Measurements from ENCODE around the gene PIK3R1.
"Not testable (repeated sequence)": the region's sequence is repeated elsewhere in the genome, so short reads cannot be mapped to it uniquely, and the experiment has no call there.

PIK3R1 gene

DNA sequence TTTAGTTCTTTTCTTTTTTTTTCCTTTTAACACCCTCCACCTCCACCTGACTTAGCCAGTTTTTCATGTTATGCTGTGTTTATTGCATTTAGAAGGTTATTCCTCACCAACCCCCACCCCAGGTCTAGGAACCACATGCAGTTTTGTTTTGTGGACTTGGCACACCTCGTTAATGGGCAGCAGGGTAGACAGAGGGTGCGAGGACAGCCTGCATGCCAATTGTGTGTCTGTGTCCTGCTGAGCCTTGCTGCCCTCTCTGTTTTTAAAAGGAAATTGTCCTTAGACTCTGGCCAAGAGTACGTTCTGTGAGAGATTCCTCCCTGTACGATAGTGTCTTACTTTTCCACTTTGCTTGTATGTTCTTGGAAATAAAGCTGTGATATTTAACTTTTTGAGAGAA, 13.9 kb downstream of the PIK3R1 start:
- no peak for DNase-seq

DNA sequence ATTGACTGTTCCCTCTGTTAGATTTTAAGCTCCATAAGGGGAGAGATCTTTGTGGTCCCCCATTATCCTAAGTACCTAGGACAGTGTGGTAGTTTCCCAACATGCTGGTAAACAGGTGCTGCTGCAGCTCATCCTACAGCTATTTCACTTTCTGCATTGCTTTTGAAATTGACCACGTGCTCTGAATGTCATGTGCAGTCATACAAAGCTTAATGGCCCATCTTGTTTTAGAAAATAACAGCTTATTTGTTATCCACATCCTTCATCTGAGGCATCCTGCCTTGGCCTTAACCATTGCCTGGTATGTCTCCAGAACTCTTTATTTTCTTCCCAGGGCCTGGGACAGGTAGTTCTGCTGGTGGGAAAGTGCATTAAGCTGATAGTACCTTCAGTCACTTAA, 14.7 kb downstream of the PIK3R1 start:
- DNase-seq, result no peak

DNA sequence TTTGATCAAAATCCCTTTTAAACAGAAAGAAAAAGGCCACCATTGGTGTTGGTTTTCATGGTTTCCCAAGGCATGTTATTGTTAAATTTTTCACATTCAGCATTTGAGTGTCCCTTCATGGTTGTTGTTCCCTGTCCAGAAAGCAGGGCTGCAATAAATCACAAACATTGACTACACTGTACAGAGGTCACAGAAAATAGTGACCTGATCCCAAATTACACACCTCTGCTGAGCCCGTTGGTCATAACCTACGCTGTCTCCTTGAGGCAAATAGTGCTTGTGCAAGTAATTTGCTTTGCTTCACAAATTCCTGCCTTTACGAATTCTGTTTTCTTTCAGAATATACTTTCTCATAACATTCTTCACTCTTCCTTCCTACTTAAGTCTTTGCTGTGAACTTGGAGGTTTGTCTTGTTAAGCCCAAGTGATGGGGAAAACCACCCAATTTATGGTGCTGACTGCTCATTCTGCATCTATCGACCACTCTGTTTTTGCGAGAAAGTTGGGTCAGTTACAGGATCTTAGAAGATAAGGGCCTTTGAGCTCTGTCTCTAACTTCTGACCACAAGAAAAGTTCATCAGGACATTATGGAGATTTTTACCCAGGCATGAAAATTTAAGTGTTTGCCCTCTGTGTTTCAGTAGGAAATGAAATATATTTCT, 16.0 kb downstream of the PIK3R1 start:
- no peak for DNase-seq

DNA sequence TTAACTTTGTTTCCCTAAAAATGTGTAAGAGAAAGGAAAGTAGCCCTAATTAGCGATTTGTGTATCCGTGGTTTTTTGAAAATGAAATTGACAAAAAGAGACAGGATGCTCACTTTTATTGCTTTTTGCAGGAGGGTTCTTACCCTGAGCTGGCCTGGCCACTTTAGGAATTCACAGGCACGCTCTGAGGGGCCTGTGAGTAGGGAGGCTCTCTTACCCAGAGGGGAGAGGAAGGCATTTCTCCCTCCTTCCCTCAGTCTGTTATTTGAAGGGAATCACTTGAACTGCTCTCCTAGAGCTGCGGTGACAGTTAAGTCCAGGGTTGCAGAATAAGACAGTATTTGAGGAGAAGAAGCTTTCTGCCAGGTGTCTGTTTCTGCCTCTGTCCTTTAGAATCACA, 16.7 kb downstream of the PIK3R1 start:
- DNase-seq, result no peak

DNA sequence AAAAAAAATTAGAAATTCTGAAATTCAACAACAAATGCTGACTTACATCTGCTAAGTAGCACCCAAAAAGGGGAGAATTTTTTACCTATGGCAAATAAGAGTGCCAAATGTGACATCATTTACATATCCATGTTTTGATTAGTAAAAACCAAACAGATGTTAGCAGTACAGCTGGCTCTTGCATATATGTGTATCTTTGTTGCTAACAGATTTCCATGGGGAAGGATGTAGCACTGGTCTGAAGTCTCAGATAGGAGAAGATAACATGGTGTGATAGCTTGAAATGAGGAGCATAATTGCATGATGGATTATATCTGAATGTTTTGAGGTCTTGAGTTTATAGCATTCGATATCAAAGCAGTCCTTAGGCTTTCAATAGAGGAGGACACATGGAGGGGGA, 17.5 kb downstream of the PIK3R1 start:
- no peak for DNase-seq

DNA sequence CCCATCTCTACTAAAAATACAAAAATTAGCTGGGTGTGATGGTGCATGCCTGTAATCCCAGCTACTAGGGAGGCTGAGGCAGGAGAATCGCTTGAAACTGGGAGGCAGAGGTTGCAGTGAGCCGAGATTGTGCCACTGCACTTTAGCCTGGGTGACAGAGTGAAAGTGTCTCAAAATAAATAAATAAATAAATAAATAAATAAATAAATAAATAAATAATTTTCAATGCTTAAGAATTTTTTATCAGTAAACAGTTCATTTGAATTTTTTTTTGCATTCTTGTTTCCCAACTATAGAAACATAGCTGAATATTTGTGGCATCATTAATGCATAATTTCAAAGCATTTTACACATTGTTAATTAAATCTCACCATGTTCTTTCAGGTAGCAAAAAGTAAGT, 19.7 kb downstream of the PIK3R1 start:
- DNase-seq, result not testable (repeated sequence)

DNA sequence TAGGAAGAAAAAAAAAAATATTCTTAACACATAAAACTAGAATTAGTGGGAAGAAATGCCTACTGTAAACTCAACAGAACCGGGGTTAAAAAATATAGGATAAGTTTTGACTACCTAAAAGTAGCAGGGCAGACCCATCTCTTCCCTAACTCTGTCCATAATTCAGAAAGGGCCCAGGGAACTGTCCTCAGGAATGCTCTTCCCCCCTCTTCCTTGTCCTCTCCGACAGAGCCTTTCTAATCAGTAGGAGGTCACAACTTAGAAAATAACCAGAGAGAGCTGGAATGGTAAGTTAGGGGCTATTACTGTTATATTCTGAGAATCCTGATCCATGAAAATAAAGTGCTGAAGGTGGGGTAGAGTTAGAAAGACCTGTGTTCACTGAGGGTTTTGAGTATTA, 22.2 kb downstream of the PIK3R1 start:
- no peak for DNase-seq

DNA sequence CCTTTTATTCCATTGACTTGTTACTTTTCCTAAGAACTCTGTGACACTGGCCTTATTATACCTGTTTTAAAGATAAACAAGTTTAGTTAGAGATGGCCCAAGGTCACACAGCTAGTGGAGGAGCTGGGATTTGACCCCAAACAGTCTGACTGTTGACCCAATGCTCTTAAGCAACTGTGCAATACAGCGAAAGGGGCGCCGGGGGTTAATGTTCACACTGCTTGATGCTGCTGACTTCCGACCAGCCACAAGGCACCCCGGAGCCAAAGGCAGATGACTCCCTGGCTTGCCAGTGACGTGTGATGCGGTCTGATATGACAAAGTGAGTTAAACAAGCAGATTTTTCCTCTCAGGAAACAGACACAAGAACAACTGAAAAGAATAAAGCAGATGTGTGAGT, 23.9 kb downstream of the PIK3R1 start:
- DNase-seq, result peak; percentile 77 to 85

DNA sequence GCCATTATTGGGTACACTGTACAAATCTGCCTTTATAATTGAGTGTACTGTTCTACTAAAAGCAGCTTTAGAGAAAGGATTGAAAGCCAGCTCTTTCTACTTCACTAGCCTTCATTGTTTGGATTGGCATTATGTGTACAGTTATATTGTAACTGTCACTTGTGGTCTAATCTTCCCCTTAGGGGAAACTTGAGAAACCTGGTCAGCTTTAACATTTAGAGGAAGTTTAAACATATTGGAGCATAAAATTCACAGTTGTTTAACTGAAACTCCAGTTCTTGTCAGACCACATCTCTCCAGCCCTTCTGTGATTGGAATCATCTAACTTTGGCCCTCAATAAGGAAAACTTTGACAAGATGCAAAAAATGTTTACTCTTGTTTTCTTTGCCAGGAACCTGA, 24.6 kb downstream of the PIK3R1 start:
- DNase-seq, result no peak

DNA sequence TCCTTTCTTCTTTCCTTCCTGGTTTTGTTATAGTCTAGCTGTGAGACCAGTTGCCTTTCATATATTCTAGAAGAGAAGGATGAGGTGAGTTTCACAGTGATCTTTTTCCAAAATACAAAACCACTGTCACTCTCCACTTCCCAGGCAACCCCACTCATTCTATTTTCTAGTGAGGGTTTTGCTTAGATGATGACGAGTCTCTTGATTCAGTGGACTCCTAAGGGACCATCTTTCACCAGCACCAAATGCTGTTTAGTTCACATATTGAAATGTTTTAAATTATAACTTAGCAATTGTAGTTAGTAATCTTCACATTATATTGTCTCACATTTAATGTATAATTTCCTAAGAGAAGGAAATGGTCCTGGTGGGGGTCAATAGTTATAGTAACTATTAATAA, 25.2 kb downstream of the PIK3R1 start:
- no peak for DNase-seq

DNA sequence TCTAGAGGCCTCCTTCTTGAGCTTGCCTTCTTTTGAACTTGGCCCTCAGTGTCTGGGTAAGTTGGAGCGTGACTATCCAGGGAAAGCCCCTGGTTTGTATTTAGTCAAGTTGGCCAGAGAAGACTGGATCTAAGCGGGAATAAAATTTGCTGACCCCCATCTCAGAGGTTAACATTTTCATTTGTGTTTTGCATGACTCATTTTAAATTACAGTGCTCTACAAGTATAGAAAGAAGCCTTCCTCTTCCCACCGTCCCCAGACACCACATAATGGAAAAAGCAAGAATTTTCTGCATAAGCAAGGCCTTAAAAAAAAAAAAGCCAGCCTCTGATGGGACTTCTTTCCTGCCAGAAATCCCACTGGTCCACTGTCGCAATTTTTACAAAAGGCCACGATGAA, 27.2 kb downstream of the PIK3R1 start:
- DNase-seq, result no peak

DNA sequence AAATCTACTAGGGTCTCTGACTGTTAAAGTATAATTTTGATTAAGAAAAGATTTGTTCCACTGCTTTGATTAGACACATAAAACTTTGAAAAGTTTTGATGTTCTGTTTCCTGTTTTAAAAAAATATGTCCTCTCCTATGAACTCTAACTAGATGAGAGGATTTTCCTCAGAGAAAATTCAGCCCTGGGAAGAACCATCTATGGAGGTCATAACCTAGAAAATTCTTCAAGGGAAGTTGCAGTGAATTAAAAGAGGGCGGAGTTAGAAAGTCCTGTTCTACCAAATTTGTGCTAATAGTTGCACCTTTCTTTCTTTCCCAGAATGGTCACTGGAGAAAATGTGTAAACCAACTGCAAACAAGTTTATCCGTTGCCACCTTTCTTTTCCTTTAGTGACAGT, 27.7 kb downstream of the PIK3R1 start:
- DNase-seq, result no peak

DNA sequence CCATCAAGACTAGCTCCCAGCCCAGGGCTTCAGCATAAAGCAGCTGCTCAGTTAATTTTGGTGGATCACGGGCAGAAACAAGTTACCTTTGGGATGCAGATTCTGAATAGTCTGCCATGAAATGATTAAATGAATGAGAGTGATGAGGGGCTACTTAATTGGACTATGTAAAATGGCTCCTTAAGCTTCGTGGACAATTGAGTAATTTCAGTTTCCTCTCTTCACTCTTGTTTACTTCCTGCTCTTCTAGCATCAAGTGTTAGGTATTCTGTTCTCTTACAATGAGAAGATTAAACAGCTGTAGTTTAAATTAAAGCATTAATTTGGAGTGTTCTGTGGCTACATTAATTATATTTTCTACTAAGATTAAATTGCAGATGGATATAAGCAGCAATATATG, 28.1 kb downstream of the PIK3R1 start:
- no peak for DNase-seq

DNA sequence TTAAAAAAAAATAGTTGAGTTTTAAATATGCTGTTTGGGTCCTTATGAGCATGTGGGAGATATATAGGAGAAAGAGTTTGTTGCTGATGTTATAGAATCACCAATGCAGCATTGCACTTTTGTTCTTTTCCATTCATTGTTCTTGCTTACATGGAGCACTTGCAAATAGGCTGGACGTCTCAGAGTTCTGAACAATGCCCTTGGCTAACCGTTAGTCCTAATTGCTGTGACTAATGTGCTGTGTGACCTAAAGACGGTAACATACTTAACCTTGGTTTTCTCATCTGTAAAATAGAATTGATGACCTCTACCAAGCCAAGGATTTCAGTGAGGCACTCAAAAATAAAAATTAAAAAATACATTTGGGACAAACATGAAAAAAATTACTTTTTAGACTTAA, 29.8 kb downstream of the PIK3R1 start:
- no peak for DNase-seq

DNA sequence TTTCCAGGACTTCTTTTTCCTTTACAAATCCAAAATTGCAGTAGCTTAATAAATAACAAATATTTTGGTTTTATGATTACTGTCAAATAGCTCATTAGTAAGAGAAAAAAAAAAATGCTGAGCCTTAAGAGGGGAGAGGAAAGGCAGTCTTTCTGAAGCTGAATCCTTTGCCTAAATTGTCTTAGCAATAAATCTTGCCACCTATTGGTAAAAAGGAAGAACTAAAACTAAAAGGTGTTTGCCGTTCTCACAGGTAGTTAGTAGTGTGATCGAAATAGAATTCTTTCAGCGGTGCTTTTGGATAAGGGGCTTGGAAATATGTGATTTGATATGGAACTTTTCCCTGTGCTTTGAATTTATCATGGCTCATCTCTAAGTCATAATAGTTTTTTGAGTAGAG, 31.2 kb downstream of the PIK3R1 start:
- DNase-seq, result peak in 1 of 2 donors; percentile 35

DNA sequence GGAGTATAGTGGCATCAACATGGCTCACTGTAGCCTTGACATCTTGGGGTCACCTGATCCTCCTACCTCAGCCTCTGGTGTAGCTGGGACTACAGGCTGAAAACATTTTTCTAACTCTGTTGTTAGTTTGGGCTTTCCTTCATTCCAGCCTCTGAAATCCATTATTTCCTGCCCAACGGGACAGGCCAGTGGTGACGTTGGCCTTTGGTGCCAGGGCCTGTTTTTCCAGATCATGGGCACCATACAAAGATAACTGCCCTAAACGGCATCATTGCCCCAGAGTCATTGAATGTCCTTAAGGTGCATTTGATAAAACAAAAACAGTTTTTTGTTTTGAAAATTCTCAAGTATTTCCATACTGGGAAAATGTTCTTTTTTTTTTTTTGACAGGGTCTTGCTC, 32.1 kb downstream of the PIK3R1 start:
- no peak for DNase-seq

DNA sequence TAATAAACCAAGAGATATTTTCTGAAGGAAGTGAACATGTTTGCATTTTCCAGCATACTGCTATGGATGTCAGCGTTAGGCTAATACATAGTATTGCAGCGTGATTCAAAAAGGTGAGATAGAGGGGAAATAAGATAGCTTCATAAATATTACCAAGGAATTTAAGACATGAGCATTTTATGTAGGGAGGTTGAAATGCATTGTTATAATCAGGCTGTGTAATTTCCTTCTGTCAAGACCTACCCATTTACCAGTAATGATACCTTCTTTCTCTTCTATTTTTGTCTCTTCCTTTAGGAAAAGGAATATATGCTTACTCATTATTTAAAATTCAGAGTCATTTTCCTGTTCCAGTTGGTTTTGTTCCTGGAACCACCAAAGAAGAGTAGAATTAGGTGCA, 33.3 kb downstream of the PIK3R1 start:
- DNase-seq, result no peak

DNA sequence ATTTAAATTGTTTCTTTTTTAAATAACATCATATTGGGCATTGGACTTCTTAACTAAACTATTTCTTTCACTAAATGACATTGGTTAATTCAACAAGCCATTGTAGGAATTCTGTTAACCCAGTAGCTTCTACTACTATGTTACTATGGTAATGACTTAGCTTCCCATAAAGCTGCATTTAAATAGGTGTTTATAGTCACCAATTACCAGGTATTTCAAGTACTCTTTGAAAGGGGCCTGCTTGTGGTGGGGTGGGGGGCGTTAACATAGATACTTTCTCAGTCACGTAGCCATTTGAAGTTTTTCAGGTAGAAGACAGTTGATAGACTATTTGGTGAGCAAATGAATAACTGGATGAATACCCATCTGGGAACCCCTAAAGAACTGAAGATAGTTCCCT, 34.0 kb downstream of the PIK3R1 start:
- no peak for DNase-seq

DNA sequence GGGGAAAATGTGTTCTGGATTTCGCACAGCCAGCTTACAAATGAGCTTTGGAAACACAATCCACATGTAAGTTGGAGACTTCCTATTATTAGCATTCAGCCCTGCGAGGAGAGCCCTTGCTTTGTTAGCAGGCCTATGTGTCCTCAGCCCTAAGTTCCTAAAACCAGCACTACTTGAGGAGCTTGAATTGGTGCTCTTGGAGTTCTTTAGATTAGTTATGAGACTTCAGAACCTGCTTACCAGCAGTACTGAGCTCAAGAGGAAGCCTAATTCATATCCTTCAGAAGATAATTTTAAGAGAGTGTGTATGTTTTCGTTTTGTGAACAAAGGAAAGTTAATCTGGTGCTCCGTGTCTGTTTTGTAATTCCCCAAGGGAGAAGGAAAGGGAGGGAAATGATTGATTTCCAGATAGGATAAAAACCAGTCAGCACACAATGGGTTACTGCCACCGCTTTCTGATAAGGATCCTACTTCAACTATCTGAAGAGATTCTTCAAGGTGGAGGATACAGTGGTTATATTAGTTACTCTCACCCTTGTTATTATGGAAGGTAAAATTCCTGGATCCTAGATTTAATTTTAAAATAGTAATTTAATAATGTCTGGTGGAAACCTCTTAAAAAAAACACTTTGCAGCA, 35.2 kb downstream of the PIK3R1 start:
- DNase-seq, result no peak

DNA sequence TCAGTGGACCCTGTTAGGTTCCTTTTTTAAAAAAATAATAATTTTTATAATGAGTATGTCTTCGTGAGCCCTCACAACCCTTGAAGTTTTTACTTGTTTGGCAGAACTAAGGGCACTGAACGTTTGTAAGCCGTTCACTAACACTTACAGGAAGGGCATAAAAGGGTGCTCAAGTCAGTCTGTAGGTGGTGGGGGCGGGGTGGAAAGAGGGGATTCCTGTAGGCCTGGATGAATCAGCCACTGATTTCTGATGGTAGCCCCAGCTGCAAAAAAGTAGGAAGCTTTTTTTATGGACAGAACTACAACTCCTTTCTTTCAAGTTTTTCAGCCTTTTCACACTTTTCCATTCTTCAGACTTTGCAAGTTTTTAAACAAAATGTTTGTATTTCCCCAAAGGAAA, 35.8 kb downstream of the PIK3R1 start:
- DNase-seq, result peak; percentile 30 to 39

DNA sequence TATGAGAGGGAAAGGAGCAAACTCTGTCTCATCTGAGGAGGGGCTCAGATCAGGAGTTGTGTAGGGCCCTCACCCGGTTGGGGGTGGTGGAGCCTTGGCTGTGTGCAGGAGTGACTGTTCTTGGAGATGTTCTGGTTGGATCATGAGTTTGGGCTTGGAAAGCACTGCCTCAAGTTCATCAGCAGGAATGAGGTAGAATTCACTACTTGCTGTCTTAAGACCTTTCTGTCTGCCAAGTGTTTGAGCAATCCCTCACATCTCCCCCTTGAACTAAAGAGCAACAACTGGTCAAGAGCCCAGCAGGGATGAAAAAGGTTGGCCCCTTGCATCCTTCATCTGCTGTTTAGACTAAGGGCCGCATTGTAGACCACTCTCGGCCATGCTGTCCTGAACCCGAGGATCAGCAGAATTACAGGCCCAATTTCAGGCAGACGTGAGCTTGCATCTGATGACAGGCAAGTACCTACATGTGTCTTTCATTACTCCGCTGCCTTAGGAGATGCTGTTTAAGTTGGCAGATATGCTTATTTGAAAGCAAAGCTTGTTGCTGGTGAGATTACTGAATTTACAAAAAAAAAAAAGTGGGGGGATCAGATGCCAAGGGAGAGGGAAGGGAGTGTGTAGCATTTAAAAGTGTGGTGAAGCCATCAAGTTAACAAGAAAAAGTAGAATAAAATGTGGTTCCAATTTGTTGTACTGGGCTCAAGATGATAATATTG, 36.4 kb downstream of the PIK3R1 start:
- DNase-seq, result no peak

DNA sequence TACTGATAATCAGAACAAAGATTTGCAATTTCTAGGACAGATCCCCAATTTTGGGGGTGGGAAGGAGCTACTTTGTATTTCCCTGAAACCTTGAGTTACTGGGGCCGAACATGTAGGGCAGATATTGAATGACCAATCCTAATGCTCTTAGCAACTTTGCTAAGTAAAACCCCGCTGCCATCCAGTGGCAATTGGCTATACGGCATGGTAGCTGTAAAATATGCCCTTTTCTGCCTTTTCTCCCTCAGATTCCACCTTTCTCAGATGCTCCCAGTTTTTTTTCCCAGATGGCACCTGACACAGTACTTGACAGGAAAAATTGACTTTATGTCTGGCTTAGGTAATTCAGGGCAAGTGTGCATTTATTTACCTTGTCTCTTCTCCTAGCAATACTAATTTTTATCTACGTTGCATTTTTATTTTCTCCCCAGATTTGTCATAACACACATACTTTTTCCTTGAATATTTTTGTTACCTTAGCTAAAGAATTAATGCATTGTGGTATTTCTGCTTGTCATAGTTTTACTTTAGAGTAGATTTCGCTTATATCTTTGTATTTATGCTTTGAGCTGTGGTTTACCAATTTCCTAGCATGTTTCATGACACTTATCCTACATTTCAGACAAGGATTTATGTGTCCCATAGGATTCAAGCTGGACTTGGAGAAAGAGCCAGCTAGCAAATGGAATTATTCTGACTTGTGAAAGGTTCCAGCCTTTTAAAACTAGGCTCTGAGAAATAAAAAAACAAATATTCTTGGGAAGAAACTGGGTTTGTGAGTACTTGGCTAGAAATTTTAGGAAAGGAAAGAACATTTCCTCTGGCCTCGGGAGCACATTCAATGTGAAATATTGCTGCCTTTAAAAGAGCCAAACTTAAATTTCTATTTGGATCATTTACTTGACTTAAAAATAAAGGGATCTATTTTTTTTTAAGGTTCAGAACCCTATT, 37.4 kb downstream of the PIK3R1 start:
- peak; percentile 47 to 57 for DNase-seq
